ENCODE data around the gene CA10. TPM values are rescaled to one million over a fixed set of nuclear protein-coding genes. Genes with fewer than 3 reads are reported as not detected.

CA10 gene
- total RNA-seq, result not detected

GRCh38 chr17:52158450-52159042 lies at the start of gene CA10:
Gene CA10 (minus strand): TSS chr17:52158714.
- H3K27ac Mint-ChIP-seq, result no peak within 1 kb of the TSS
- DNase-seq, result no peak
- H3K36me3 Mint-ChIP-seq, result no peaks in the 10 kb centered on the region
- H3K27me3 Mint-ChIP-seq, result peaks cover 64% of the 10 kb centered on the region
- peaks cover 9% of the 10 kb centered on the region for H3K9me3 Mint-ChIP-seq
- peaks cover 5% of the 10 kb centered on the region for H3K4me1 Mint-ChIP-seq
- H3K4me3 Mint-ChIP-seq, result no peak within 1 kb of the TSS

DNA sequence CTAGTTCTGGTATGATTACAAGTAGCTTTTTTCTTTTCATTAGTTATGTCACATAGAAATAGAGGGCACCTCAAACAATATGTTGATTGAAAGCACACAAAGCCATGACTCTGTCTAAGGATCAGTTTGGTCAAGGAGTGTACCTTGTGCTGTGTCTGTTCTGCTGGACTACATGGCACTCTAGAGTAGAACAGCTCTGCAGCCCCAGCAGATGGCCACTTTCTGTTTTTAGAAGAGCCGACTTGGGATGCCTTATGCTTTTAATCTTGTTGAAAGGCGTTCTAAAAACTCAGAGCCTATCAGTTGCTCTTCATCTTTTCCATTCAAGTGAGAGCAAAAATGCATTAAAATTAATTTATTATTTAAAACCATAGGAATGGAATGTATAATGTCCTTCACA lies 49.3 kb upstream of the CA10 start:
- Mint-ChIP-seq H3K4me1 (no peaks in the 10 kb centered on the region), H3K9me3 (no peaks in the 10 kb centered on the region), H3K4me3 (no peak overlapping the region), H3K27ac (no peak overlapping the region), H3K27me3 (no peaks in the 10 kb centered on the region), H3K36me3 (no peaks in the 10 kb centered on the region)
- DNase-seq, result no peak

DNA sequence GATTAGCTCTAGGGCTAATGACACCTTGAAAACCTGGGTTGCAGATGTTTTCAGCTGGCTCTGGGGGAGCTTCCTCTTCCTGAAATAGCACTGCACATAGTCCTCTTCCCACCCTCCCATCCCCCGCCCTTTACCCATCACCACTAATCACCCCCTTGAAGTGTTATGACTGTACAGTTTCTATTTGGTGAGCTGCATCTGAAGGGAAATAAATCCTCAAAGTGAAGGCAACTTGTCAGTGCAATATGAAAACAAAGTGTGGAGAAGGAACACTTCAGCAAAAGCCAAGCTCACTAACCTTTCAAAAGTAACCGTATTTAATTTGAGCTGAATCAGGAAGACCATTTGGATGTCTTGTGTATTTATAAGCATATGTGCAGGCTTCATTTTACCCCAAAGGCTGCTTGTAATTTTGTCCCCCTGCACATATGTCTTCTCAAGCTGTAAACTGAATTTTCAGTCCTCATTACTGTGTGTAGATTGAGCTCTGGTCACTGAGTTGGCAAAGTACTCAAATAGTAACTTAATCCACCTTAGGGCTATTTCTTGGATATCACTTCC lies 44.1 kb upstream of the CA10 start:
- H3K9me3 Mint-ChIP-seq, result no peaks in the 10 kb centered on the region
- peaks cover 9% of the 10 kb centered on the region for H3K27me3 Mint-ChIP-seq
- no peak for DNase-seq
- no peaks in the 10 kb centered on the region for H3K4me1 Mint-ChIP-seq
- H3K36me3 Mint-ChIP-seq, result no peaks in the 10 kb centered on the region
- no peak overlapping the region for H3K4me3 Mint-ChIP-seq
- no peak overlapping the region for H3K27ac Mint-ChIP-seq

GRCh38 chr17:52201767-52202519 lies 43.4 kb upstream of the CA10 start:
- H3K9me3 Mint-ChIP-seq, result no peaks in the 10 kb centered on the region
- no peaks in the 10 kb centered on the region for H3K4me1 Mint-ChIP-seq
- peaks cover 9% of the 10 kb centered on the region for H3K27me3 Mint-ChIP-seq
- no peak for DNase-seq
- H3K4me3 Mint-ChIP-seq, result no peak overlapping the region
- no peak overlapping the region for H3K27ac Mint-ChIP-seq
- no peaks in the 10 kb centered on the region for H3K36me3 Mint-ChIP-seq

- Mint-ChIP-seq H3K27ac (no peak overlapping the region), H3K27me3 (no peaks in the 10 kb centered on the region), H3K9me3 (no peaks in the 10 kb centered on the region), H3K36me3 (no peaks in the 10 kb centered on the region), H3K4me1 (no peaks in the 10 kb centered on the region), H3K4me3 (no peak overlapping the region)
- no peak for DNase-seq
Observed at GRCh38 chr17:52191491-52191890, 33.0 kb upstream of the CA10 start.

- no peak for DNase-seq
- Mint-ChIP-seq H3K4me3 (no peak overlapping the region), H3K27ac (no peak overlapping the region), H3K27me3 (peaks cover 8% of the 10 kb centered on the region), H3K9me3 (no peaks in the 10 kb centered on the region), H3K4me1 (no peaks in the 10 kb centered on the region), H3K36me3 (no peaks in the 10 kb centered on the region)
Observed at GRCh38 chr17:52181782-52182181, 23.3 kb upstream of the CA10 start.

DNA sequence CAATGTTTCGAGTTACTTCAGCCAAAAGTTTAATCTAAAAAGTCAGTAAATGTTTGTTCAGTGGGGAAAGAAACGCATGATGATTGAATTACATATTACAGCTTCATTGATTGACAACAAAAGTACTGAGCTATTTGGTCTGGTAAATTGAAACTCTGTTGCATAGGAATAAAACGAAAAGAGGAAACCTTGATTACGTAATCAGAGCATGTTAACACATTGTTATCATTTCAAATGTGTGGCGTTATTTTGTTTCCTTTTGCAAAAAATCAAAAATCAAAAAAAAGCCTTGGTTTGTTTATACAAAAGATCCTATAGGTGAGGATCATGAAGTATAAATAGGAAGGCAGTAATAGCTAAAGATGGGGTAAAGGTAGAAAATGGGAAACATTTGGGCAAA lies 19.5 kb upstream of the CA10 start:
- H3K4me3 Mint-ChIP-seq, result no peak overlapping the region
- H3K27me3 Mint-ChIP-seq, result peaks cover 3% of the 10 kb centered on the region
- no peaks in the 10 kb centered on the region for H3K9me3 Mint-ChIP-seq
- no peaks in the 10 kb centered on the region for H3K36me3 Mint-ChIP-seq
- no peaks in the 10 kb centered on the region for H3K4me1 Mint-ChIP-seq
- no peak overlapping the region for H3K27ac Mint-ChIP-seq
- DNase-seq, result no peak

DNA sequence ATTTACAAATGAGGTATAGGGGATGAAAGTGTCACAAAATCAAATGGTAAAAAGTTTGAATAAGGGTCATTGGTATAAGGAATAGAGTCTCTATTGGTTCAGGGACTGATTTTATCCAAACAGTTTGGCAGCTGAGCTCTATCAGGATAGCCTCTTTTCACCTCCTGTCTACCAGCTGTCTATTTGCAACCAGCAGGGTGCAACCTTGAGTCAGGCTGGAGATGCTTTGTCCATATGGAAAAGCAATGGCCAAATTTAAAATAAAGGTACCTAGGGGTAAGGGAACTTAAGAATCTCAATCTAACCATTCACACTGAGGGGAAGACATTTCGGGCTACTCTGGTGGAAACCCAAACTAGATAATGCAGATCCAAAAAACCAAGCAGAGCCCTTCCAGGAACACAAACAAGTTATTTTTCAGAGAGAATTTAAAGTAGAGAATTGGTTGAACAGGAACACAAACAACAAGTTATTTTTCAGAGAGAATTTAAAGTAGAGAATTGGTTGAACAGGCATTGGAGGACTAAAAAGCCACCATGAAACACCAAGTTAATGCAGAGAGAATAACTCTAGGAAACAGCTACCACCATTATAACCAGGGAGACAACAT lies 12.6 kb upstream of the CA10 start:
- Mint-ChIP-seq H3K9me3 (no peaks in the 10 kb centered on the region), H3K27ac (no peak overlapping the region), H3K4me1 (no peaks in the 10 kb centered on the region), H3K27me3 (peaks cover 4% of the 10 kb centered on the region), H3K36me3 (no peaks in the 10 kb centered on the region), H3K4me3 (no peak overlapping the region)
- no peak for DNase-seq

- Mint-ChIP-seq H3K27me3 (peaks cover 57% of the 10 kb centered on the region), H3K36me3 (no peaks in the 10 kb centered on the region), H3K9me3 (peaks cover 9% of the 10 kb centered on the region), H3K4me3 (no peak overlapping the region), H3K27ac (no peak overlapping the region), H3K4me1 (peaks cover 5% of the 10 kb centered on the region)
- no peak for DNase-seq
Observed at GRCh38 chr17:52160136-52160567, 1.6 kb upstream of the CA10 start.

DNA sequence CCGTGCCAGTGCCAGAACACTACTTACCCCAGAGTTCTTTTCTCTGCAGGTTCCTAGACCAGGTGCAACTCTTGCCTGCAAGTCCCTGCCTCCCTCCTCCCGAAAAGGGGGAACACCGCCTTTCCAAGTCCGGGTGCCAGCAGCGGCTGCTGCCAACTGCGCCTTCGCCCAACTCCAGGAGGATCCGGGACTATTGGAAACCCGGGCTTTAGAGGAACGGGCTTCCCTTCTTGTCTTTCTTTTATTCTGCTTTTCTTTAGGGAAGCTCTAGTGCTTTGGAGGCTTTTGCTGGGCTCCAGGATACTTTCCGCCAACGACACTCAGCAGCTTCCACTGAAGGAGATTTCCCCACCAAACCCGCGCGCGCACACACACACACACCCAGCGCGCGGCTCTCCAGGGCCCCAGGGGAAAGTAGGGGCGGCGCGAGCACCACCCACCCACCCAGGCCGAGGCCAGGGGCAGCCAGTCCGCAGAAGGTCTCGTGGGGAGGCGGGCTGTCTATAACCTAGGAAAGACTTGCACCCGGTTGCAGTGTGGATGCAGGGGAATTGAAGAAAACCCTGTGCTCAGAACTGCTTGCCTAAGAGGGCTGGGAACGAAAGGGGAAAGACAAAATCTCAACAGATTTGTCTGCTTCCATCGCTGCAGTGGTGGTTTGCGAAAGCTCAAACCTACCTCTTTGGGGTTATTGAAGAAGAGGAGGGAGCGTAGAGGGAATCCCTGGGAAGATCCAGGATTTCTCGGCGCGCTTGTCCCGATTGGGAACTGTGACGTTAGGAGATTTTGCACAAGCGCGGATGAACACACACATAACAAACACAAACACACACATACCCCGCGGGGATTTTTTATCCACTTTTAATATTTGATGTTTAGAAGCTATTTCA lies 977 bp upstream of the CA10 start:
- Mint-ChIP-seq H3K36me3 (no peaks in the 10 kb centered on the region), H3K4me1 (peaks cover 5% of the 10 kb centered on the region), H3K27me3 (peaks cover 60% of the 10 kb centered on the region), H3K27ac (no peak overlapping the region), H3K4me3 (no peak overlapping the region), H3K9me3 (peaks cover 9% of the 10 kb centered on the region)
- DNase-seq, result no peak

- no peak overlapping the region for H3K4me3 Mint-ChIP-seq
- peak; percentile 9 for DNase-seq
- peaks cover 5% of the 10 kb centered on the region for H3K4me1 Mint-ChIP-seq
- H3K27ac Mint-ChIP-seq, result no peak overlapping the region
- H3K27me3 Mint-ChIP-seq, result peaks cover 64% of the 10 kb centered on the region
- no peaks in the 10 kb centered on the region for H3K36me3 Mint-ChIP-seq
- peaks cover 9% of the 10 kb centered on the region for H3K9me3 Mint-ChIP-seq
Observed at GRCh38 chr17:52157603-52158449, 688 bp downstream of the CA10 start.

GRCh38 chr17:52156576-52157570 lies 1.6 kb downstream of the CA10 start:
- H3K4me1 Mint-ChIP-seq, result peaks cover 5% of the 10 kb centered on the region
- no peak overlapping the region for H3K4me3 Mint-ChIP-seq
- peaks cover 9% of the 10 kb centered on the region for H3K9me3 Mint-ChIP-seq
- H3K27ac Mint-ChIP-seq, result no peak overlapping the region
- no peaks in the 10 kb centered on the region for H3K36me3 Mint-ChIP-seq
- DNase-seq, result no peak
- H3K27me3 Mint-ChIP-seq, result peaks cover 70% of the 10 kb centered on the region

DNA sequence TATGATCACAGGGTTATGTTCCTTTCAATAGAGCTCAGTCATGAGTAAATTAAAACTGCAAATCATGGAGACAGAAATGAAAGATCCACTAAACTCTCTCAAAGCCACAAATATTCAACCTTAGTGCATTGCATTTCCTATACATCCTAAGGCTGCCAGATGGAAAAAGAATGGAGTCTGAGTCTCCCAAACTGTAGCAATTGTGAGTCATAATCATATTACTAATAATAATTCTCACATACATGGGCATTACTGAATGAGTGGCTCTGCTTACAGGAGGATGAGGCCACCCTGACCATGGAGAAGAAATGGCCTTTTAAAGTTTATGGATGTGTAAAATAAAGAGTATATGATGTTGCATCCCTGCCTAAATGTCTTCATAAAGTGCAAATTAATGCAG lies 3.2 kb downstream of the CA10 start:
- no peak for DNase-seq
- H3K36me3 Mint-ChIP-seq, result no peaks in the 10 kb centered on the region
- peaks cover 57% of the 10 kb centered on the region for H3K27me3 Mint-ChIP-seq
- peaks cover 5% of the 10 kb centered on the region for H3K9me3 Mint-ChIP-seq
- H3K4me1 Mint-ChIP-seq, result peaks cover 5% of the 10 kb centered on the region
- no peak overlapping the region for H3K27ac Mint-ChIP-seq
- H3K4me3 Mint-ChIP-seq, result no peak overlapping the region
